CD4-positive, alpha-beta T cell treated with Interleukin-6 for 4 hours (primary cell): ENCODE measurements around the gene PRSS50.

ENCODE experiments used
- DNase-seq: peaks from one replicate; pipeline ENCODE4 v3.0.0-alpha.2; 2020; ENCODE audit warnings: mixed read lengths

PRSS50 gene

DNA sequence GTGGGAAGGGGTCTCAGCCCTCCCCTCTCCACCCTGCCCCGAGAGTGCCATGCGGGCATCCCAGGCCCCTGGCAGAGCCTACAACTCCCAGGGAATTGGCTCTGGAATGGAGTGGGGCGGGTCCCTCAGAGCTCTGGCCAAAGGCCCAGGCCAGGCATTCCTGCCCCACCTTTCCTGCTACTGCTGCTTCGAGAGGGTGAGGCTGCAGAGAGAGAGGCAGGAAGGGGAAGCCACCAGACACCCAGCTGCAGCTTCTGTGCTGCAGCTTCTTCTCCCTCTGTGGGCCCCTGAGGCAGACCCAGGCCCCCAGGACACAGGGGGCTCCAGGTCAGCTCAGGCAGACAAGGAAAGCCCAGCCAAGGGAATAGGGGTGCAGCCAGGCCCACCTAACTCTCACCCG is 26.9 kb downstream of the PRSS50 start:
- peak; percentile 36 for DNase-seq

DNA sequence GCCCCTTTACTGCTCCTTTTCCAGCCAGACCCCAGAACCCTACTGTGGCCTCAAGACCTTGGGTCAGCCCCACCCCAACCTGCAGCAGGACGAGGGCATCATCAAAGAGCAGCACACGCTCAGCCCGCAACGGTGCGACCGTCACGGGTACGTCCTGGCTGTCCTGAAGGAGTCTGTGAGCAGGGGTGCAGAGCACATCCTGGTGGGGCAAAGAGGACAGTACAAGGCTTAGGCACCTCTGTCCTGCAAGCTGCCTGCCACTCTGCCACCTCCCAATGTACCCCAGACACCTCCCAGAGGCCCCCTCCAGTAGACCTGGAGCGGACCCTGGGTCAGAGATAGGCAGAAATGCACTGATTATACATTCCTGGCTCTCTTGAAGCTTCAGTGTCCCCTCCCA is 32.2 kb downstream of the PRSS50 start:
- no peak for DNase-seq

- no peak for DNase-seq
Measured at GRCh38 chr3:46684891-46685290, 32.8 kb downstream of the PRSS50 start.

- DNase-seq: no peak
Measured at GRCh38 chr3:46682974-46683373, 34.7 kb downstream of the PRSS50 start.

GRCh38 chr3:46681856-46682540 is 35.7 kb downstream of the PRSS50 start:
- no peak for DNase-seq

DNA sequence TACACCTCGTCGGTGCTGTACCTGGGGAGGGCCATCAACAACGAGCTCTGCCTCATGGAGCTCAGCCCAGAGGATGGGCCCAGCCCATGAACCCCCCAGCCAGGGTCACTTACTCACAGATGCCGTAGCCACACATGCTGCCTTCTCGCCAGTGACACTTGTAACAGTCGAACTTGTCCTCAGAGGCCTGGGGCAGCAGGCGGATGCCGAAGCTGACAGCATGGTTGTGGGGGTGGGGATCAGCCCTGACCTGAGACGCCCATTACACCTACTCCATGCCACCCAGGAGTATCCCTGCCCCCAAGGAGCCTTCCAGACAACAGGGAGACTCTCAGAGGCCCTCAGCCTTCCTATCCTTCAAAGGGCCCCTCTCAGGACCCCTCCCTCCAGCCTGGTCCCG is 36.3 kb downstream of the PRSS50 start:
- no peak for DNase-seq

DNA sequence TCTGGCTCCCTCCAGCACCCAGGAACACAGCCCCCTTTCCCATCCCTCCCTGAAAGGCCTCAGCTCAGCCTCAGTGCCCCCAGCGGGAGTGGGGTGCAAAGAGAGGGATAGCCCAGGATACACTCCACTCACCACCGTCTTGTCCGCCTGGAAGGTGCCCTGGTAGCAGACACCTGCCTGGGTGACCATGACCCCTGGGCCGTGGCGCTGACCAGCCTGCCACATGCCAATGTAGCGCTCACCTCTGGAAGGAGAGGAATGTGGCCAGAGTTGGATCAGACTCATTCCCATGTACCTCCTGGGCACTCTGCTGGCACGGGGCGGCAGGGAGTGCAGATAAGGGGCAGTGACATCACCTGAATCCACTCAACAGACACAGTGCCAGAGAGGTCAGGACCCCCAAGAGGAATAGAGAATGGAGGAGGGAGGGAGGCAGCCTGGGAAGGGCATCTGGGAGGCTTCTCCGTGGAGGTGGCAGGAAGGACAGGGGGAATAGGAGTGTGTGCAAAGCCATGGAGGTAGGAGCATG is 37.3 kb downstream of the PRSS50 start:
- no peak for DNase-seq

DNA sequence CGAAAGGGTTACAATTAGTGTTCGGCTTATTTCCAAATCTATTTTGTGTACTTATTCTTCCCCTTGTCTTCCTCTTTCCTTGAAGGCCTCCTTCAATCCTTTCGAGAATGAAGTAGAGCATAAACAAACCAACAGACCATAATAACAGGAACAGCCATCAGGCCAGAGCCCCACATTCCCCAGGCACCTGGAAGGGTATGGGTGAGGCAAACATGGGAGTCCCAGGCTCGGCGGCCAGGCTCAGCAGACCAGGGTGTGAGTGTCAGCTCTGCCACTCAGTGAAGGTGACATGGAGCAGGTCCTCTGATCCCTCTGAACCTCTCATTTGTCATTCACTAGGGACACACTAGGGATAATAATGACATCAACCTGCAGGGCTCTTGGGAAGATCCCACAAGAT is 38.0 kb downstream of the PRSS50 start:
- no peak for DNase-seq

DNA sequence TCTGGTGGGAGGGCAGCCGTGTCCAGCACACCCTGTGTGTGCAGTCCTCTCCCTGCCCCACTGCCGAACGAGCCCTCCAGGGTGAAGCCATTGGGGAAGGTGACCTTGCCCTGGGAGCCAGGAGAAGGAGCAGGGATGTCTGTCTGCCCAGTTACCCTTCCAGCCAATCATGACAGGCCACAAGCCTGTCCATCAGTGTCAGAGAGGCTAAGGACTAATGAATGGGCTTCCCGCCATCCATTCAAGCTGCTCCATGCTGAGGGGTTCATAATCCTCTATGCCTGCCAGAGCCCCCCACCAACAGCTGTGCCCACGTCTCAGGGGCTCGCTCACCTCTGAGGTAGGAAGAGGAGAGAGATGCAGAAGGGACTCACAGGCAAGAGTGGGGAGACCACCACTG is 39.4 kb downstream of the PRSS50 start:
- DNase-seq: no peak

- DNase-seq: no peak
Measured at GRCh38 chr3:46677411-46677726, 40.3 kb downstream of the PRSS50 start.

GRCh38 chr3:46676601-46677410 is 40.9 kb downstream of the PRSS50 start:
- DNase-seq: no peak

DNA sequence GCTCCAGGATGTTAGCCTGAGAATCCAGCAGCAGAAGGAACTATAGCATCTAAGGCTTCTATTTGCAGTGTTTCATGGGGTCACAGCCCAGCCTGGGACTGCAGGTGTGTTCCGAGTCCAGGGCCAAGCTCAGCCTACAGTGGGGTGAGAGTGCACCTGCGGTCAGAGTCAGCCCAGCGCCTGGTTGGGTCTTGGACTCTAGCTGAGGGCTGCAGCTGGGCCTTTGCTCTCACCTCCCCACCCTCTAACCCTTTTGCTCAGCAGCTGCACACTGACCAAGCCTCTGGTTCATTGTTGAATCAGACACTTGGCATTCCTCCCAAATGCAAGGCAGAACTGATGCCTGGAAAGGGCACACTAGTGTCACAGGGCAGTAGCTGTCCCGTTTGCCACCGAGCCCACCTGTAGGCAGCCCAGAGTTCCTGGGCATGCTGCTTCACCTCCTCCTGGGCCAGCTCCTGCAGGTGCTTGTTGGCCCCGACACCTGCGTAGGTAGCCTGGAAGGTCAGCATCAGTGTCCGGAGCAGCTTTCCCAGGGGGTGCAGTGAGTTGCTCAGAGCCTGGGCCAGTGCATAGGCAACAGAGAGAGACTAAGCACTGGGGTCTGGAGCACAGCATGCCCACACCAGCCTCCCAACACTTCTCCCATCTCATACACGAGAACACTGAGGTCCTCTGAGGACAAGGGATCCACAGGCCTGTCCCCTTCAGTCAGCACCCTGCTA is 41.7 kb downstream of the PRSS50 start:
- no peak for DNase-seq

- DNase-seq: no peak
Measured at GRCh38 chr3:46675426-46675825, 42.2 kb downstream of the PRSS50 start.

GRCh38 chr3:46674031-46674845 is 43.4 kb downstream of the PRSS50 start:
- no peak for DNase-seq

DNA sequence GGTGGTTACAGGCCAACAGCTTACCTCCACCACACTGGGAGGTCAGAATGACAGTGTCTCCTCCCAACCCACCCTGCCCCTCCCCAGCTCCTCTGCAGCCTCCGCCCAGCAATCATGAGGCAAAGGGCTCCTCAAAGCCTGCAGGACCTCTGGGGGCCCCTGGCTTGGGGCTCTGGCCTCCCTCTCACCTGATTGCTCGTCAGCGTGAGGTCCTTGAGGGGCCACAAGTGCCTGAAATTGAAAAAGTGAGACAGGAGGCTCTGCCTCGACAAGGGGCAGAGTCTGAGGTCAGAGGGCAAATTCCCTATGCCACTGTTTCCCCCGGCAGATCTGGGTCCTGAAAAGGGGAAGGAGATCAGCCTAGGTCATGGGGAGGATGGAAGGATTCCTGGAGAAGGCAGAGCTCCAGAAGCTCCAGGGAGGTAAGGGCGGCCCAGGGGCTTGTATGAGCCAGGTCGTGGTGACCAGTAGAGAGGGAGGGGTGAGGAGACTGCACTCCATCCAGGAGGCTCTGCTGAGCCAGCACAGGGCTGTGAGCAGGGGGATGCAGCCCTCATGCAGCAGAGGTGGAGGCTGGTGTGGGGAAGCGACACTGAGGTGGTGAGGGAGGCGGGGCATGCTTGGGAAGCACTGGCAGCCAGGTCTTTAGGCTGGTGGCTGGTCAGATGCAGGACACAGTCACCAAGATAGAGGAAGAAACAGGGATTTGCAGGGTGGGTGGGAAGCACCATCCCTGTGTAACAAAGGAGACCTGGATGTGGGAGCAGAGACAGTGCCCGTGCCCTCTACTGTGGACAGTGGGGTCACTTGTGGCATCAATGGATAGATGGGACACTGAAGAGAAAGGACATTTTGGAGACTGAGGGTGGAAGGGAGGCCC is 44.3 kb downstream of the PRSS50 start:
- DNase-seq: no peak

GRCh38 chr3:46672349-46672695 is 45.3 kb downstream of the PRSS50 start:
- DNase-seq: no peak

- DNase-seq: no peak
Measured at GRCh38 chr3:46671541-46672348, 45.9 kb downstream of the PRSS50 start.

DNA sequence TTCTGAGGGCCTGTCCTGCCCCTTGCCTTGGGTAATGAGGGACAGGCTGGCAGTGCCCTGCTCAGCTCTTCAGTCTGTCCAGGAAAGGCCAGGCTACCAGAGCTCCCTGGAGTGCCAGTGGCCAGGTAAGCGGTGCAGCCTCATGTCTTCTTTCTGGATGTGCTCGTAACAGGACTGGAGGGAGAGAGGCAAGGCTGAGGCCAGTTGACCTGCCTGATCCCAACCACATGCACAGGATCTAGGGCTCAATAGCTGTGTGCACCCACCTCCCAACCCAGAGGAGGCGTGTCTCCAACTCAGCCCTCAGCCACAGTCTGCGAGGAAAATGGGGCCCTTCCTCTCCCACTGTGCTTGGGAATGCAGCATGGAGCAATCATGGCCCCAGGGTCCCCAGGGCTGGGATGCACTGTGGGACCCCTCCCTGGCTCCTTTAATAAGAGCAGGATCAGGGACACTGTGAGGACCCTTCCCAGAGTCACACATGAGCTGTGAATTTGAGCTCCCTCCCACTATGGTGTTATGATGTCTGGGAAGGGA is 46.7 kb downstream of the PRSS50 start:
- no peak for DNase-seq

DNA sequence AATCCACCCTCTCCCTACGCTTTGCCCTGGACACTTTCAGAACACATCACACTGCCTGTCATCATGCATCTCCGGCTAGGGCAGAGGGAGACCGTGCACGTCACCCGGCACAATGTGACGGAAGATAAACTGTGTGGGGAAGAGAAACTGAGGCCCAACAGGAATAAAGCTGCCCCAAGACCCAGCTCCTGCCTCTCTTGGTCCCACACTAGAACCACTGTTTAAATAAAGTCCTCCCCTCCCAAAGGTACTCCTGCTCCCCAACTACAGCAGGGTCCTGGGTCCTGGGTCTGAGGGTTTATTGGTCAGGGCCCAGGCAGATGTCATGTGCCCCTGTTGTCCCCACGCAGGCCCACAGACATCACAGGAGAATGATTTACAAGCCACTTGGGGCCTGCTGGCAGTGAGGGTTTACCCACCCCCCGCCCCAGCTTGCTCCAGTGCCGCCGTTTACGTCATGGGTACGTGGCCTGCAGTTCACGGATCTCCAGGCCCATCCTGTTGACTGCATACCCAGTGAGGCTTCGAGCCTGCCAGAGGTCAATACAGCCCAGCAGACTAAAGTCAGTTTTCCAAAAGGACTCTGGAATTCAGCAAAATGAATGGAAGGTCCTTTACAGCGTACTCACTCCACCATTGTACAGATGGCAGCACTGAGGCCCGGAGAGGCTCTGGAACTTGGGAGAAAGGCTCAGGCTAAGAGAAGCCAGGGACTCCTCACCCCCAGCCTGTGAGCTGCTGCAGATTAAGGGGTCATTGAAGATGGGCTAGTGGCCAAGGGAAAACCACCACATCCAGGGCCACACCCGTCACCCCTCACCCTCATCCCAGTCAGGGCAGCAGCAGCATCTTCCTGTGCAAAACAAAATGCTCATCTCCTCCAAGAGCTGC is 47.4 kb downstream of the PRSS50 start:
- DNase-seq: no peak
